SU-DHL-6 (cell line): ENCODE results near the gene ANO10.

Experiments
- H2AFZ ChIP-seq: fragments of 200-600 bp; sonication (generic); 2 replicates; pipeline ENCODE4 v1.6.1; 2014; ENCODE audit warnings: low read depth, mild to moderate bottlenecking, moderate library complexity, mixed read lengths, antibody characterized with exemption, low read length; ENCODE audit not compliant: severe bottlenecking
- H3F3A ChIP-seq: fragments of 200-600 bp; shearing (Covaris generic); 2 replicates; pipeline ENCODE4 v1.6.0; 2016; ENCODE audit warnings: antibody characterized with exemption, mild to moderate bottlenecking; ENCODE audit not compliant: insufficient read depth
- H3K27ac ChIP-seq: fragments of 200-600 bp; sonication (generic); 2 replicates; pipeline ENCODE4 v1.5.1; 2016; ENCODE audit warnings: low read depth, mild to moderate bottlenecking, low read length, moderate library complexity, mixed read lengths
- H3K27me3 ChIP-seq: fragments of 200-600 bp; sonication (generic), shearing (Covaris generic); 2 replicates; pipeline ENCODE4 v1.6.0; 2014; ENCODE audit warnings: mild to moderate bottlenecking, low read length
- H3K36me3 ChIP-seq: fragments of 200-600 bp; sonication (generic); 2 replicates; pipeline ENCODE4 v1.6.1; 2014; ENCODE audit warnings: mild to moderate bottlenecking, low read length, mixed read lengths
- H3K4me2 ChIP-seq: fragments of 300-600, 200-600 bp; shearing (Covaris generic), sonication (generic); 2 replicates; pipeline ENCODE4 v1.6.0; 2014; ENCODE audit warnings: low read length, low read depth, mild to moderate bottlenecking; ENCODE audit not compliant: poor library complexity, severe bottlenecking
- H3K4me3 ChIP-seq: fragments of 200-600 bp; sonication (generic); 2 replicates; pipeline ENCODE4 v1.5.1; 2014; ENCODE audit warnings: antibody characterized with exemption, low read length, mild to moderate bottlenecking, mixed read lengths; ENCODE audit not compliant: insufficient read depth, poor library complexity, severe bottlenecking
- H3K79me2 ChIP-seq: fragments of 200-600 bp; sonication (generic); 2 replicates; pipeline ENCODE4 v1.6.1; 2014; ENCODE audit warnings: mild to moderate bottlenecking, low read length, moderate library complexity; ENCODE audit not compliant: insufficient read depth
- H3K9ac ChIP-seq: fragments of 200-600 bp; sonication (generic); 2 replicates; pipeline ENCODE4 v1.7.0; 2014; ENCODE audit warnings: mild to moderate bottlenecking, low read length
- H3K9me2 ChIP-seq: fragments of 200-600 bp; sonication (generic); replicated peaks from 2 replicates; pipeline ENCODE4 v1.6.1; 2014; ENCODE audit warnings: low read length; ENCODE audit not compliant: insufficient read depth
- H3K9me3 ChIP-seq: fragments of 200-600 bp; sonication (generic); 2 replicates; pipeline ENCODE4 v1.6.1; 2014; ENCODE audit warnings: low read length, mixed read lengths; ENCODE audit not compliant: insufficient read depth
- H4K20me1 ChIP-seq: fragments of 200-600 bp; sonication (generic); 2 replicates; pipeline ENCODE4 v1.6.1; 2014; ENCODE audit warnings: low read depth, mild to moderate bottlenecking, antibody characterized with exemption, low read length, moderate library complexity, mixed read lengths
- EZH2phosphoT487 ChIP-seq: fragments of 200-600 bp; sonication (generic), shearing (Covaris generic); conservative IDR thresholded peaks from 2 replicates; pipeline ENCODE4 v1.6.1; 2018; ENCODE audit warnings: mild to moderate bottlenecking, antibody characterized with exemption, low read length, moderate library complexity, mixed read lengths
- TF ChIP-seq, protein P1 (sequence below): fragments of 200-600 bp; sonication (generic); IDR thresholded peaks from one replicate; pipeline ENCODE4 v1.5.1; 2017; ENCODE audit warnings: antibody characterized with exemption, mild to moderate bottlenecking, low read length, moderate library complexity; ENCODE audit not compliant: insufficient read depth, poor library complexity, severe bottlenecking

ANO10 gene

DNA sequence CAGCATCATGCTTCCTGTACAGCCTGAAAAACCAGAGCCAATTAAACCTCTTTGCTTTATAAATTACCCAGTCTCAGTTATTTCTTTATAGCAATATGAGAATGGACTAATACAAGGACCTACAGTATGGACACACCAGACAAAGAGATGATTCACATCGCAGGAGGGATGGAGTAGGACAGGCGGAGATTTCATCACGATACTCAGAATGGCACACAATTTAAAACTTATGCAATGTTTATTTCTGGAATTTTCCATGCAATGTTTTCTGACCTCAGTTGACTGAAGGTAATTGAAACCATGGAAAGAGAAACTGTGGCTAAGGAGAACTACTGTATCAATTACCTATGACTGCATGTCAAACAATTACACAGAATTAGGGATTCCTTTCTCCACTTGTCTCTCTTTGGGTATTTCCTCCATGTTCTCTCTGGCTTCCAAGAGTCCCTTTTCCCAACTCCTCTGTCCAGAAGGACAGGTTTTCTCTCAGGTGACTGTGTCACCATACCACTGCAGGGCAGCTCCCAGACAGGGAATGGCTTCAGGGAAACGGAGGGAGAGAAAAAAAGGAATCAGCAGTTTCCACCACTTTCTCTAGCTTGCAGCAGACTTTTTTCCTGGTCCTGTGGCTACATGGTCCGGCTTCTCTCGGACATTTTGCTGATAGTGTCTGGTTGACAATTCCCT lies 3.0 kb upstream of the ANO10 start:
- no peaks in the 10 kb centered on the region for H4K20me1 ChIP-seq
- TF ChIP-seq EZH2phosphoT487: no peak
- TF ChIP-seq, protein P1, sequence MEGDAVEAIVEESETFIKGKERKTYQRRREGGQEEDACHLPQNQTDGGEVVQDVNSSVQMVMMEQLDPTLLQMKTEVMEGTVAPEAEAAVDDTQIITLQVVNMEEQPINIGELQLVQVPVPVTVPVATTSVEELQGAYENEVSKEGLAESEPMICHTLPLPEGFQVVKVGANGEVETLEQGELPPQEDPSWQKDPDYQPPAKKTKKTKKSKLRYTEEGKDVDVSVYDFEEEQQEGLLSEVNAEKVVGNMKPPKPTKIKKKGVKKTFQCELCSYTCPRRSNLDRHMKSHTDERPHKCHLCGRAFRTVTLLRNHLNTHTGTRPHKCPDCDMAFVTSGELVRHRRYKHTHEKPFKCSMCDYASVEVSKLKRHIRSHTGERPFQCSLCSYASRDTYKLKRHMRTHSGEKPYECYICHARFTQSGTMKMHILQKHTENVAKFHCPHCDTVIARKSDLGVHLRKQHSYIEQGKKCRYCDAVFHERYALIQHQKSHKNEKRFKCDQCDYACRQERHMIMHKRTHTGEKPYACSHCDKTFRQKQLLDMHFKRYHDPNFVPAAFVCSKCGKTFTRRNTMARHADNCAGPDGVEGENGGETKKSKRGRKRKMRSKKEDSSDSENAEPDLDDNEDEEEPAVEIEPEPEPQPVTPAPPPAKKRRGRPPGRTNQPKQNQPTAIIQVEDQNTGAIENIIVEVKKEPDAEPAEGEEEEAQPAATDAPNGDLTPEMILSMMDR: no peak
- no peak overlapping the region for H3K9ac ChIP-seq
- no peaks in the 10 kb centered on the region for H3K79me2 ChIP-seq
- H3K4me3 ChIP-seq: no peak overlapping the region
- peaks cover 4% of the 10 kb centered on the region for H3F3A ChIP-seq
- no peaks in the 10 kb centered on the region for H3K27me3 ChIP-seq
- H2AFZ ChIP-seq: no peak overlapping the region
- no peak overlapping the region for H3K4me2 ChIP-seq
- H3K27ac ChIP-seq: no peak overlapping the region
- no peaks in the 10 kb centered on the region for H3K9me2 ChIP-seq
- no peaks in the 10 kb centered on the region for H3K9me3 ChIP-seq
- no peaks in the 10 kb centered on the region for H3K36me3 ChIP-seq

DNA sequence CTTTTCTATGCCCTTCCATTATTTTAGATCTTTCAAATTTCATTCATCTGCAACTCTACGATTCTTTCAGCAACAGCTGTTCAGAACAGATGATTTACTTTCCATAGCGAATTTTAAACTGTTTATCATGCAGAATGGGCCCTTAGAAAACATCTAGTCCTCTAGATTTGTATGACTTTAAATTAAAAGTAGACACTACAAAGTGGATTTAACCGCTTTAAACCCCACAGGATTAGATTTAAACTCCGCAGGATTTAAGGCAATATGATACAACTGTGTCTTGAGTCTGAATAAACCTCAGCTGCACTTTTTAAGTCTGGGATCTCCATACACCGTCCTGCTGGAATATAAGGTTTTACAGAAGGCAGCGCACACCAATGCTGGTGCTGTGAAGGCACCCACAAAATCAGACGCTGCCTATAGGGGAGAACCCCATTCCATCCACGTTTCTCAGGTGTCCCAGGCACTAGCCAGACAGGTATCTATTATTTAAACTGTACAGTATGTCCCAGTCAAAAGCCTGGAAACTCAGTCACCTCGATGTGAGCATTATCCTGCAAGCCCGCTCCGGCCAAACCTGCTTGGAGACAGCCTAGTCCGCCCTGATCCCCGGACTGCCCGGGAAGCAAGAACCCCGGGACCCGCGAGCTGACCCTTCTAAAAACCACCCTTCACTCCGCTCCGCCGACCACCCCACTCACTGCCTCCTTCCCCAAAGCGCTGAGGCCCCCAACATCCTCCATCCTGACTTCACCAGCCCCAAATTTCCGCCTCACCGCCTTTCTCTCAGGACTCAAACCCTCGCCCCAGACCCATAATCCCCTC lies 768 bp downstream of the ANO10 start:
- Histone ChIP-seq H3K9me2 (no peaks in the 10 kb centered on the region), H3F3A (peaks cover 4% of the 10 kb centered on the region), H3K9me3 (no peaks in the 10 kb centered on the region), H2AFZ (peak overlapping the region; percentile 99), H3K27ac (no peak overlapping the region), H4K20me1 (no peaks in the 10 kb centered on the region), H3K4me2 (peak overlapping the region; percentile 56), H3K79me2 (no peaks in the 10 kb centered on the region), H3K9ac (peak overlapping the region; percentile 65), H3K27me3 (no peaks in the 10 kb centered on the region), H3K36me3 (no peaks in the 10 kb centered on the region), H3K4me3 (peak overlapping the region; percentile 62)
- no peak for TF ChIP-seq EZH2phosphoT487
- TF ChIP-seq, protein P1: no peak

DNA sequence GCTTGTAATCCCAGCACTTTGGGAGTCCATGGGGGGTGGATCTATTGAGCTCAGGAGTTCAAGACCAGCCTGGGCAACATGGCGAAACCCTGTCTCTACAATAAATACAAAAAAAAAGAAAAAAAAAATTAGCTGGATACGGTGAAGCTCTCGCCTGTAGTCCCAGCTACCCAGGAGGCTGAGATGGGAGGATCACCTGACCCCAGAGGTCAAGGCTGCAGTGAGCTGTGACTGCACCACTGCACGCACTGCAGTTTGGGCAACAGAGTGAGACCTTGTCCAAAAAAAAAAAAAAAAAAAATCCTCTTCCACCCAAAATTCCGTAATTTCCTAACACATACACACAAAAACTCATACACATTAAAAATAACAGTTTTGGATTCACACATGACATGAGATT lies 2.2 kb downstream of the ANO10 start:
- Histone ChIP-seq H3K4me2 (no peak overlapping the region), H3K27me3 (no peaks in the 10 kb centered on the region), H3K9me2 (no peaks in the 10 kb centered on the region), H3K36me3 (no peaks in the 10 kb centered on the region), H3K79me2 (no peaks in the 10 kb centered on the region), H3F3A (peaks cover 4% of the 10 kb centered on the region), H2AFZ (no peak overlapping the region), H3K9ac (no peak overlapping the region), H4K20me1 (no peaks in the 10 kb centered on the region), H3K27ac (no peak overlapping the region), H3K4me3 (no peak overlapping the region), H3K9me3 (no peaks in the 10 kb centered on the region)
- TF ChIP-seq EZH2phosphoT487: no peak
- TF ChIP-seq, protein P1: no peak
